ENCODE results near the gene GIMAP1.

Gene GIMAP1

GRCh38 chr7:150737265-150738055 lies 21.0 kb downstream of the GIMAP1 start, which contains the start of gene GIMAP5:
Gene GIMAP5, plus strand, starts transcription at chr7:150737418. Its CDS starts 3,467 bp downstream, at chr7:150740885.
- H3K4me1 ChIP-seq (ENCODE audit: insufficient read depth, low read length): peaks cover 81% of the 10 kb centered on the region
- peak within 1 kb of the TSS; percentile 71 for H3K9ac ChIP-seq (ENCODE audit: low read depth, low read length)
- H4K20me1 ChIP-seq (ENCODE audit: insufficient read depth, low read length): peaks cover 9% of the 10 kb centered on the region; the same call in 1 of the 2 replicates
- H3K27ac ChIP-seq (ENCODE audit: low read length): peak within 1 kb of the TSS; percentile 95
- peak within 1 kb of the TSS; percentile 70 for H2AFZ ChIP-seq (ENCODE audit: low read depth, low read length)
- H3K4me3 ChIP-seq (ENCODE audit: low read depth in 1 of 2, low read length in 2 of 2): peak within 1 kb of the TSS; percentile 50 to 70
- no peaks in the 10 kb centered on the region for H3K9me3 ChIP-seq (ENCODE audit: insufficient read depth, low read length, severe bottlenecking)
- peak within 1 kb of the TSS; percentile 70 for H3K4me2 ChIP-seq (ENCODE audit: insufficient read depth, low read length)
- H3K36me3 ChIP-seq (ENCODE audit: insufficient read depth, low read length): peaks cover 47% of the 10 kb centered on the region
- TF ChIP-seq EZH2 (IDR thresholded peaks at IDR 0.05; ENCODE audit: borderline replicate concordance, low read depth, low read length, severe bottlenecking): no peak
- TF ChIP-seq, protein P1, sequence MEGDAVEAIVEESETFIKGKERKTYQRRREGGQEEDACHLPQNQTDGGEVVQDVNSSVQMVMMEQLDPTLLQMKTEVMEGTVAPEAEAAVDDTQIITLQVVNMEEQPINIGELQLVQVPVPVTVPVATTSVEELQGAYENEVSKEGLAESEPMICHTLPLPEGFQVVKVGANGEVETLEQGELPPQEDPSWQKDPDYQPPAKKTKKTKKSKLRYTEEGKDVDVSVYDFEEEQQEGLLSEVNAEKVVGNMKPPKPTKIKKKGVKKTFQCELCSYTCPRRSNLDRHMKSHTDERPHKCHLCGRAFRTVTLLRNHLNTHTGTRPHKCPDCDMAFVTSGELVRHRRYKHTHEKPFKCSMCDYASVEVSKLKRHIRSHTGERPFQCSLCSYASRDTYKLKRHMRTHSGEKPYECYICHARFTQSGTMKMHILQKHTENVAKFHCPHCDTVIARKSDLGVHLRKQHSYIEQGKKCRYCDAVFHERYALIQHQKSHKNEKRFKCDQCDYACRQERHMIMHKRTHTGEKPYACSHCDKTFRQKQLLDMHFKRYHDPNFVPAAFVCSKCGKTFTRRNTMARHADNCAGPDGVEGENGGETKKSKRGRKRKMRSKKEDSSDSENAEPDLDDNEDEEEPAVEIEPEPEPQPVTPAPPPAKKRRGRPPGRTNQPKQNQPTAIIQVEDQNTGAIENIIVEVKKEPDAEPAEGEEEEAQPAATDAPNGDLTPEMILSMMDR (IDR thresholded peaks at IDR 0.05; ENCODE audit: borderline replicate concordance, extremely low read depth, low read length, poor library complexity, severe bottlenecking): peak; percentile 13
- peak; percentile 78 for ATAC-seq (ENCODE audit: insufficient read depth, low read depth)
- peak; percentile 68 for DNase-seq
- no peaks in the 10 kb centered on the region for H3K27me3 ChIP-seq (ENCODE audit: insufficient read depth, low read length, poor library complexity)
- peaks cover 59% of the 10 kb centered on the region for H3K79me2 ChIP-seq (ENCODE audit: insufficient read depth, low read length)

DNA sequence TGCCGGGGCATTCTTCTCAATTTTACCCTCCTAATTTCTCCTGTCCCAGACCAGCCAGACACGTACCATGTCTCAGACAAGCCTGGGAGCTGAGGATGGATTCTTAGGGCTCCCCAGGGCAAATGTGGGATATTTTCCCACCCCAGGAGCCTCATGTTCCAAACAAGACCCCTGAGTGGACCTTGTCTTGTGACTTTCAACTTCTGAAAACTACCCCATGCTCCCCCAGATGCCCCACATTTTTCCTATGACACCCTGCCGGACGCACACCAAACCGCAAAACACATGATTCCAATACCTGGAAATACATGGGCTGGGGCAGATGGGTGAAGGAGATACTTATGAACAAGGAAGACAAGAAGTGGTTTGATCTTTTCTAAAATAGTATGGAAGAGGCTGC lies 21.7 kb downstream of the GIMAP1 start:
- Histone ChIP-seq H2AFZ (ENCODE audit: low read depth, low read length) (peak overlapping the region; percentile 70; the same call in 1 of the 2 replicates), H3K79me2 (ENCODE audit: insufficient read depth, low read length) (peaks cover 65% of the 10 kb centered on the region), H3K9ac (ENCODE audit: low read depth, low read length) (peak overlapping the region; percentile 71), H3K4me3 (ENCODE audit: low read depth in 1 of 2, low read length in 2 of 2) (peak overlapping the region; percentile 50 to 70), H3K27ac (ENCODE audit: low read length) (peak overlapping the region; percentile 95), H3K4me1 (ENCODE audit: insufficient read depth, low read length) (peaks cover 81% of the 10 kb centered on the region), H3K36me3 (ENCODE audit: insufficient read depth, low read length) (peaks cover 54% of the 10 kb centered on the region), H3K27me3 (ENCODE audit: insufficient read depth, low read length, poor library complexity) (no peaks in the 10 kb centered on the region), H4K20me1 (ENCODE audit: insufficient read depth, low read length) (peaks cover 13% of the 10 kb centered on the region; the same call in 1 of the 2 replicates), H3K4me2 (ENCODE audit: insufficient read depth, low read length) (peak overlapping the region; percentile 70), H3K9me3 (ENCODE audit: insufficient read depth, low read length, severe bottlenecking) (no peaks in the 10 kb centered on the region)
- DNase-seq (peak; percentile 65), ATAC-seq (ENCODE audit: insufficient read depth, low read depth) (peak; percentile 28)
- TF ChIP-seq EZH2 (IDR thresholded peaks at IDR 0.05; ENCODE audit: borderline replicate concordance, low read depth, low read length, severe bottlenecking): no peak
- TF ChIP-seq, protein P1 (IDR thresholded peaks at IDR 0.05; ENCODE audit: borderline replicate concordance, extremely low read depth, low read length, poor library complexity, severe bottlenecking): no peak

DNA sequence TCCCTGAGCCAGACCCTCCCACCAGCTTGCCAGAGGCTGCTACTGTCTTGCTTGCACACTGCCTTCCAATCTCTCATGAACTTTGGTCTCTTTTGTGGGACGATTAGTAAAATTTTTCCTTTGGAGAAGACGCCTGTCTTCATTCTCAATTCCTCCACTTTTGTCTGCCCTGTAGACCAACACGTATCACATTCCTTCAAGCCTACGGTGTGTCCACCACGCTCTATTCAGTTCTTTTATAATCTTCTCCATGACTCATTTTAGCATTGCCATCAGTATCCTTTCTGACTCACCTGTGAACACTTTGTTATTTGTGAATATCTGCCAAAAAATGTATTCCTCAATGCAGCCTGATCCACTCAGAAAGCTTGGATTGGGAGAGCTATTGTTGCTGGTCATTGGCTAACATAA lies 22.2 kb downstream of the GIMAP1 start:
- DNase-seq: no peak
- Histone ChIP-seq H3K4me2 (ENCODE audit: insufficient read depth, low read length) (peak overlapping the region; percentile 70), H4K20me1 (ENCODE audit: insufficient read depth, low read length) (peaks cover 15% of the 10 kb centered on the region; the same call in 1 of the 2 replicates), H3K27me3 (ENCODE audit: insufficient read depth, low read length, poor library complexity) (no peaks in the 10 kb centered on the region), H3K9me3 (ENCODE audit: insufficient read depth, low read length, severe bottlenecking) (no peaks in the 10 kb centered on the region), H3K4me1 (ENCODE audit: insufficient read depth, low read length) (peaks cover 83% of the 10 kb centered on the region), H3K4me3 (ENCODE audit: low read depth in 1 of 2, low read length in 2 of 2) (peak overlapping the region; percentile 50 to 70), H2AFZ (ENCODE audit: low read depth, low read length) (no peak overlapping the region; the same call in 1 of the 2 replicates), H3K79me2 (ENCODE audit: insufficient read depth, low read length) (peaks cover 70% of the 10 kb centered on the region), H3K27ac (ENCODE audit: low read length) (peak overlapping the region; percentile 95), H3K36me3 (ENCODE audit: insufficient read depth, low read length) (peaks cover 59% of the 10 kb centered on the region), H3K9ac (ENCODE audit: low read depth, low read length) (peak overlapping the region; percentile 71)
- TF ChIP-seq, protein P1 (IDR thresholded peaks at IDR 0.05; ENCODE audit: borderline replicate concordance, extremely low read depth, low read length, poor library complexity, severe bottlenecking): no peak
- TF ChIP-seq EZH2 (IDR thresholded peaks at IDR 0.05; ENCODE audit: borderline replicate concordance, low read depth, low read length, severe bottlenecking): no peak
- peak; percentile 18 for ATAC-seq (ENCODE audit: insufficient read depth, low read depth)
